NCI-H1436 treated with DMSO at 0.1 percent for 48 hours (cell line): Measurements from ENCODE around the gene BCL7A.

Experiments
- DNase-seq: peaks from one replicate; lab custom pipeline; 2025; lab: John Stamatoyannopoulos, UW

The BCL7A gene

DNA sequence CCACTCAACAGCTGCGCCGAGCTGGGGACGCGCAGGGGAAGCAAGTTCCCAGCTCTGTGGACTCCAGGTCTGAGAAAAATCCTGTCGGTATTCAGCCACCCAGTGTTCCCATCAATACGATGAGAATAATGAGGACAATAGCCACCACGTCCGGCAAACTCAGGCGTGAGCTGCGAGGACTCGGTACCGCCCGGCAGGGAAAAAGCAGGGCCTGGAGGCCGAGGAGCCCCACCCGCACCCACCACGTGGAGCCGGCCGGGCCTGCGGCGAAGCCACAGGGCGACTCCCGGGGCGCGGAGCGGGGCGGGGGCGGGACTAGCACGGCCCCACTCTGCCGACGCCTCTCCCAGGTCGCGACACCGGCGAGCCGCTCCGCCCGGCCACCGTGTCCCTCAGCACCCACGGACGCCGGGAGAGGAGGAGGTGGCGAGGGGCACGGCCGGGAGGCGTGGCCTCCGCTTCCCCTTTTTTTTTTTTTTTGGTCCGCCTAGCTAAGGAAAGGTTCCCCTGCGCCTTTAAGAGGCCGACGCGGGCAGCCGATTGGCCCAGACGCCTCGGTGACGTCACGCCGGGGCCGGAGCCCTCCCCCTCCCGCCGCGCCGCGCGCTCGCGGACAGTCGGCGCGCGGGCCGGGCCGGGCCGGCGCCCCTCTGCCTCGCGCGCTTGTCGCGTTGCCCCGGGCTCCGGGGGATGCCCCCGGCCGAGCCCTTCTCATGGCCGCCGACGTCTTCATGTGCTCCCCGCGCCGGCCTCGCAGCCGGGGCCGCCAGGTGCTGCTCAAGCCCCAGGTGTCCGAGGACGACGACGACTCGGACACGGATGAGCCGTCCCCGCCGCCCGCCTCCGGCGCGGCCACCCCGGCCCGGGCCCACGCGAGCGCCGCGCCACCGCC lies 56.7 kb downstream of the BCL7A start, which contains the start of gene MLXIP:
Gene MLXIP (plus strand): TSS at position 616 of the 892 bp plus-strand sequence. CDS start 98 bp downstream, at position 714.
- peak; percentile 69 for DNase-seq

DNA sequence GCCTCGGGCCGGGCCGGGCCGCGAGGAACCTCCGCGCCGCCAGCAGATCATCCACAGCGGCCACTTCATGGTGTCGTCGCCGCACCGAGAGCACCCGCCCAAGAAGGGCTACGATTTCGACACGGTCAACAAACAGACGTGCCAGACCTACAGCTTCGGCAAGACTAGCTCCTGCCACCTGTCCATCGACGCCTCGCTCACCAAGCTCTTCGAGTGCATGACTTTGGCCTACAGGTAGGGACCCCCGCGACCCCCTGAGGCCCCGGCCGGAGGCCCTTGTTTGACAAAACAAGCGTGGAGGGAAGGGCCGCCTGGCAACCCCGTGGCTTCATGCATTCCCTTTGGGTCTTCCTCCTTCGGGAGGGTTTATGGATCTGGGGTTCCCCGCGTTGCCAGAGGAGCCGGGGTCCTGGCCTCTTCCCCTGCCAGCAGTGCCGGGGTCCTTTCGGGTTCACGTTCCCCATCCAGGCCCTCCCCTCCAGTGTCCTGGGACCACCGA lies 57.4 kb downstream of the BCL7A start:
- DNase-seq, result no peak

DNA sequence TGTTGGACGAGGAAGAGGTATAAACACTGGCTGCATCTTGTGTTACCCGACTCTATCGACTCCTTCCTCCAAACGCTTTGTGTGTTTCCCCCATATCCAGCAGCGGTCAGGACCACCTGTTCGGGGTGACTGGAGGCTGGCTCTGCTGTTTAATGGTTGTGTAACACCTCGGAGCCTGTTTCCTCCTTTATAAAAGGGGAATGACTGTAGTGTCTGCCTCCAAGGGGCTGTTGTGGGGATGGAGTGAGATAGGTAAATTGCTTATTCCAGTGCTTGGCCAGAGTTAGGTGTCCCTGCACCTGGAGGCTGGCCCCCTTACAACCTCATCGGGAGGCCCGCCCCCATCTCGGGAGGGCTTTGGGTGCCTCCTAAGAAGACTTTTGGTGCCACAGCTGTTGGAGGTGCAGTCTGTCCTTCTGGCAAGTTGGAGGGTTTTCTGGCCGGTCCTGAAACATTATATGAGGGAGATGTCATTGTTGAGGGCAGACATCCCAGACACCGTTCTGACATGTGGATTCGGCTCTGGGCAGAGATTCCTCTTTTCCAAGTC lies 57.9 kb downstream of the BCL7A start:
- DNase-seq, result no peak

DNA sequence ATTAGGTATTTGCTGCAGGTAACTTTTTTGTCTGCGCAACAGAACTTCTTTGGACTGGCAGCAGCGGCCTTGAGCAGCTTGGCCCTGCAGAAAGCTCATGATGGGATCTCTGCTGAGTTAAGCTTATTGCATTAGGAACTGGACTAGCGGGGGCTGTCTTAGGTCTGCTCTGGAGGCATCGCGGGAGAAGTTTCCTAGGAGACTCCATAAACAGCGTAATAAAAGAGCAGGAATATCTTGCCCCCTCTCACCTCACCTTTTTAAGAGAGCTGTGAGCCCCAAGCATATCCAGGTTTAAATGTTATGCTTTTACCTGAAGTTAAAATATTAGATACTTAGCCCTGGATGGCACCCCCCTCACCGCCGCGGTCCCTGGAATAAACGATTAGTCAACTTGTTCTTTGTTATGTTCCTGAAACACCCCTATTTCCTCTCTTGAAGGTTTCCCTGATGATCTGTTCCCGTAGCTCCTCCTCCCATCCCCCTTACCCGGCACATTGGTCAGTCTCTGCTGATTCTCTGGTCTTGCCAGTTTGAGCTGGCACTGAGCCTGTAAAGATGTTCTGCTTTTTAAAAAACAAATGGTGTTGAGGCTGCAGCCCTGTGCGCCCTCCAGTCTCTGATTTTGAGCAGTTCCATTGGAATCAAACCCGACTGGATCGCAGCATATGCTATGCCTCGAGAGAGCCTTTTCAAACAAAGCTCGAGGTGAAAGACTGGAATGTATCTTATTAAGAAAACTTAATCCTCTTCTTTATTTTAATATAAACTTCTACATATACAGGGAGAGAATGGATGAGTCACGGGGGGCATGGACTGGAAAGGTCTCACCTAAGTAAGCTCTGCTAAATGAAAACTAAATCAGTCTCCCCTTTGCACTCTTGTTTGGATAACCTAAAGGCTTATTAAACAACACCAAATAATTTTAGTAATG lies 58.7 kb downstream of the BCL7A start:
- no peak for DNase-seq

DNA sequence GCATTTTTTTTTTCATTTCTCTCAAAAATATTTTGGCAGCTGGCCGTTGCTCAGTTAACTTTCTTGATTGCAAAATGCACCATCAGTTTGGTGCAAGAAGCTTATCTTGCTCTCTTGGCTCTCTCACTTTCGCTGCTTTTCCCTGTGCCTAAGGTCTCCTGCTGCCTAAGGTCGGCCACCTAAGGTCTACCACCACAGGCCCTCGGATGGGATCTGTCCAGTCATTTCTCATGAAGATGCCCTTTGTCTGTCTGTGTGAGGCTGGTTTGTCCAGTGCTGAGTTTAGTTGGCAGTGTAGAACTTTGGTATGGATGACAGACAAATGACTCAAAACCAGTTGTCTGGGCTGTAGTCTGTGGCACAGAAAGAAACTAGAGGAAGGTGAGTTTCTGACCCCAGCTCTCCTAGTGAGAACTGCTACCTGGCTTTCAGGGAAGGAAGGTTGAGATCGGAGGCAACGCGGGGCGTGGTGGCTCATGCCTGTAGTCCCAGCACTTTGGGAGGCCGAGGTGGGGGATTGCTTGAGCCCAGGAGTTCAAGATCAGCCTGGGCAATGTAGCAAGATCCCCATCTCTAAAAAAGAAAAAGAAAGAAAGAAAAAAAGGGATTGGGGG lies 59.5 kb downstream of the BCL7A start:
- DNase-seq, result no peak

DNA sequence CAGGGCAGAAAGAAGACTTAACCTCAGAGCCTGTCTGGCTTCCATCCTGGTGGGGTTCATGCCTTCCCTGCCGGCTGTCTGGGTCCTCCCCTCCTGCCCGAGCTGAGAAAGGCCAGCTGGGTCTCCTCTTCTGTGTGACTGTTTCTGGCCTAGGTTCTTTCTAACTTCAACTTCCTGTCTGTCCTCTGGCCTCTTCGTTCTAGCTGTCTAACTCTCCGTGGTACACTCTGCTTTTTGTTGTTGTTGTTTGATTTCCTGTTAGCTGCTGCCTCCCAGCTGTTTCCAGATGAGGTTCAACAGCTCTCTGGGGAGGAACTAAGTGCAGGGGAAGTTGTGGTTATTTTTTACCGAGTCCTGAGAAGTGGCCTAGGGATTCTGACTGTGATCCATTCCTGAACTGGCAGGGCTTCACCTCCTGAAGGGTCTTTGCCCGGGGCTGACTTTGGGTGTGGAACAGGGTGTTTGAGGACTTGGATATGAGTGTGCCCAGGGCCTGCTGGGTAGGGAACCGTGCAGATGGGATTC lies 60.1 kb downstream of the BCL7A start:
- DNase-seq, result no peak

DNA sequence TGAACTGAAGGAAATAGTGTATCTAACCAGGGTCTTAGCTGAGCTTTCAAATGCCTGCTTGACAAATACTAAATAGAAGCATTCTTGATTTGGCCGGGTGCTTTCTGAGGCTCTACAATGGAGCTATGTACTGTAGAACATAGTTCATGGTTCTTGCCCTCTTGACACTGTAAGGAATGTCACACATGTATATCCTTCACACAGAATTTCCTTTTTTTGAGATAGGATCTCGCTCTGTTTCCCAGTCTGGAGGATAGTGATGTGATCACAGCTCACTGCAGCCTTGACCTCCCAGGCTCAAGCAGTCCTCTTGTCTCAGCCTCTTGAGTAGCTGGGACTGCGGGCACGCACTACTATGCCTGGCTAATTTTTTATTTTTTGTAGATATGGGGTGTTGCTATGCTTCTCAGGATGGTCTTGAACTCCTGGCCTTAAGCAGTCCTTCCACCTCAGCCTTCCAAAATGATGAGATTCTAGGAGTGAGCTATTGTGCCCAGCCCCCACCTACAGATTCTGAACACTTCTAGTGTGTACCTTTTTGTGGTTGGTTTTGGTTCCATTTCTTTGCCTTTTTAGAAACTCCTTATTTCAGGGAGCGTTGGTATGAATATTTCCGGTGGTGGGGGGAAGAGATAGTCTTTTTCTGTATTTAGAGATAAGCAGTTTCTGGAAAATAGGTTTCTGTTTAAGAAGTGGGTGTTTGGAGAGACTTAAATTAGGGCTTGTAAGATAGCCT lies 61.1 kb downstream of the BCL7A start:
- no peak for DNase-seq

DNA sequence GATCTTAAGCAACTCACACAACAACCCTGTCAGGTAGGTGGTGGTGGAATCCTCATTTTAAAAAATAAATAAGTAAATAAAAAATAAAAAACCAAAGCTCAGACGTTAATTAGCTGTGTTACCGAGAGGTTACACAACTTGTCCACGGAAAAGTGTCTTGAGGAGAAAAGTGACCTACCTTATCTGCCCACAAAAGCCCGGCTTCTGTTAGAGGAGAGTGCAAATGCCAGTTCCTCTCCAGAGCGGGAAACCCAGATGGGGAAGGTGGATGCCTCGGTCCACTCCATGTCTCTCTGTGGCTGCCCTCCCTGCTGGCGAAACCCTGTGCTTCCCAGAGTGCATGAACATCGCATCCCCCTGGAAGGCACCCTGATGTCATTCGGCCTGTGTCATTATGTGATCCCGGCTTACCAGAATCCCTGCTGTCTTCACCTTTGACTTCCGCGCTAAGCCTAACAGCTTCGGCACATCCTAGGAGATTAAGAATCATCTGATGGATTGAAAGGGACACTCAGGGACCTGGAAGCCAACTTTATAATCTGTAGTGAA lies 63.2 kb downstream of the BCL7A start:
- no peak for DNase-seq

DNA sequence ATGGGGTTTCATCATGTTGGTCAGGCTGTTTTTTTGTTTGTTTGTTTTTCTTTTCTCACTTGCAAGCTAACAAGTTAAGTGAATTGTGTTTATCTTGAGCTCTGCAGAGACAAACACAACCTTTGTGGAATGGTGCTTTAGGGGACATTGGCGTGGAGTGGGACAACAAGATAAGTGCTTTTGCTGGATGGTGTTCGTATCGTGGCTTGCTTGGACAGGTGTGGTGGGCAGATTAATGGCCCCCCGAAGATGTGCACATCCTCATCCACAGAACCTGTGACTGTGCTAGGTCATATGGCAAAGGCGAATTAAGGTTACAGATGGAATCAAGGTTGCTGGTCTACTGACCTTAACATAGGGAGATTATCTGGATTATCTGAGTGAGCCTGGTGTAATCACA lies 63.9 kb downstream of the BCL7A start:
- DNase-seq, result no peak

DNA sequence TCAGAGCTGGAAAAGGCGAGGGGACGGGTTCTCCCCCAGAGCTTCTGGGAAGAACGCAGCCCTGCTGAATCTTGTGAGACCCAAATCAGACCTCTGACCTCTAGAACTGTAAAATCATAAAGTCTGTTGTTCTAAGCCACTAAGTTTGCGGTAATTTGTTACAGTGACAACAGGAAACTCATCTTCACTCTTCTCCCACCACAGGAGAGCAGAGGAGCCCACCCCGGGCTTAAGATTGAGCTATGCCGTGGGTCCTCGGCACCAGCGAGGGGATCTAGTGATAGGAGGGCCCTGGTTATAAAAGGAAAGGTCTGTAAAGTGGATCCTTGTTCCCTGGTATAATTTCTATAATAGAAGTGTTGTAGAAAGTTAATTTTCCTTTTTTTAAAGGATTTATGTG lies 64.4 kb downstream of the BCL7A start:
- DNase-seq, result no peak

DNA sequence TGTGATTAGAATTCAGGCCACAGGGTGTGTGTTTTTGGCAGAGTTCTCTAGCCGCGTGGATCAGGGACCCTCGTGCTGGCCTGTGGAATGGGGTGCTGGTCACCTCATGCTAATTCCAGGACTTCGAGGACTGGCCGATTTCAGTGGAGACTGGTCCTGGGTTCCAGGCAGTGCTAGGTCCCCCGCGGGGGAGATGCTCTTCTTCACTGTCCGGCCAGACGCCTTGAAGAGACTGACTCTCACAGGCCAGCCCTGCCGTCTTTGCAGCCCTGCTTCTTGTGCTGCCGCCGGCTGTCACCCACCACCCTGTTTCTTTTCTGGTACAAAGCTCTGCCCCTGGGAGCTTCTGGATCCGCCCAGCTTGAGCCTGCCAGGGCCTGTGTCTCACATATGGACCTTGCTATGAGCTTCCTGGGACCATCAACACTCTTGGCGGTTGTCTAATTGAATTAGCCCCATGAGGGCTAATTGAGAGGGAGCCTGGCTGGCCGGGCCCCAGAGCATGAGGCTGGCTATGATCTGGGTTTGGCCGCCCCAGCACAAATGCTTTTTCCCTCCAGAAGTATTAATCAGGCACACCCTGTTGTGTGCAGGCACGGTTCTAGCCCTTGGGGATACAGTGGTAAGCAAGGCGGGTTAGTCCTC lies 65.1 kb downstream of the BCL7A start:
- DNase-seq, result no peak

DNA sequence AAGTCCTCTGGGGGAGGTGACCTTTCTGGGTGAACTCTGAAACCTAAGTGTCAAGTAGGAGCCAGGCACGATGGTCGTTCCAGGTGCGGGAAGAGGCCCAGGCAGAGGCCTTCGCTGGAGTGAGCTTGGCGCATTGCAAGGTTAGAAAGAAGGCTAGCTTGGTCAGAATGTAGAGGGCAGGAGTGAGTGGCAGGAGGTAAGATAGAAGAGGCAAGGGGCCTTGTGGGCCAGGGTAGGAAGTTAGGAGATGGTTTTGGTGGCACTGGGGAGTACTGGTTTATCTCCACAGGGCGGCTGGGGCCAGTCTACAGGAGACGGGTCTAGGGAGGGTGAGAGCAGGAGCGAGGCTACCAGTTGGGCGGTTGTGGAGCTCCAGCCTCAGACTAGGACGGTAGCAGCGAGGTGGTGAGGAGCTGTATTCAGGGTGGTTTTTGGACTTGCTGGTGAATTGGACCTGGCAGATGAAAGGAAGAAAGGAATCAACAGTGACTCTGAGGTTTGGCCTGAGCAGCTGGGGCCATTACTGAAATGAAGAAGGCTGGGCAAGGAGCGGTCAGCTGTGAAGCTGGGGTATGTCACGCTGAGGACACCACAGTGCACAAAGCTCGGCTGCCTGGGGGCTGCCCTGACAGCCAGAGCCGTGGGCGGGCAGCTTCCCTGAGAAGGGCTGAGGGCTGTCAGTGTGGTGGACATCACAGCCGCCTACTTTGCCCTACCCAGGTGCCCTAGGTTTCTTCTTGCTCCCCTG lies 65.9 kb downstream of the BCL7A start:
- DNase-seq, result no peak

DNA sequence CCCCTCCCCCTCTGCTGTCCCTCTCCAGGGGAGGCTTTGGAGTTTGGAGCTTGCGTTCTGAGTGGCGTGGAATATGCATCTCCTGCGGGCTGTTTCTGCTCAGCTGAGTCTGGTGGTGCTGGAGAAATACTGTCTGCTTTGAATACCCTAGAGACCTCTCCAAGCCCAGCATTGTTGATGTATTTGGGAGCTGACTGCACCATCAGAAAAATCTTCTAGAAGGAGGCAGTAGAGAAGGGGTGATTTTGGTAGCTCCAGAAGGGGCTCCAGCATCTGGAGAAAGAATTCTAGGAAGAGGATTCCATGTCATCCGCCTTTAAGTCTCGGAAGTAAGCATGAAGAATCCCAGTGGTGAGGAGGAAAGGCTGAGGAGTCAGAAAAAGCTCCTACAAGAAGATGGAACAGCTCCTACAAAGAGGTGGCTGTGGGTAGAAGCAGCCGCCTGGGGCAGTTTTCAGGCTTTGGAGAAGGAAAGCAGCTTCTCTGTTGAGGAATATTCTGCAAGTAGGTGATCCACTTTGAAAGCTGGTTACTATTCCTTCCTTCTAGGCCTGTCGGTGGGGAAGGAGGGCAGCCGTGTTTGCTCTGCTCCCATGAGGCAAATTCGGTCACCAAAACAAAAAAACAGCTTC lies 66.6 kb downstream of the BCL7A start:
- DNase-seq, result no peak

DNA sequence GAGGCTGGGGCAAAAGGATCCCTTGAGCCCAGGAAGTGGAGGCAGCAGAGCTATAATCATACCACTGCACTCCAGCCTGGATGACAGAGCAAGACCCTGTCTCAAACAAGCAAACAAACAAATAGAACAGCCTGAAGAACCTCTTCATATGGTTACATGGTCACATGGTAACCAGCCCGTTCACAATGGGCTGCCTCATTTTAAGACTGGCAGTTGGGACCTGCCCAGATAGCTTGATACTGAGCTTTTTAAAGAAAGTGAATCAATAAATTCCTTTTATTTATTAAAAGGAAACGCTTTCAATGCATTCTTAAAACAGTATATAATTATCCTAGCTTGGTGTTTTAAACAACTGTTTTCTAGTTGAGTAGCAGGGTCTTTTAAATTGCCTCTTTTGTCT lies 67.4 kb downstream of the BCL7A start:
- DNase-seq, result no peak

DNA sequence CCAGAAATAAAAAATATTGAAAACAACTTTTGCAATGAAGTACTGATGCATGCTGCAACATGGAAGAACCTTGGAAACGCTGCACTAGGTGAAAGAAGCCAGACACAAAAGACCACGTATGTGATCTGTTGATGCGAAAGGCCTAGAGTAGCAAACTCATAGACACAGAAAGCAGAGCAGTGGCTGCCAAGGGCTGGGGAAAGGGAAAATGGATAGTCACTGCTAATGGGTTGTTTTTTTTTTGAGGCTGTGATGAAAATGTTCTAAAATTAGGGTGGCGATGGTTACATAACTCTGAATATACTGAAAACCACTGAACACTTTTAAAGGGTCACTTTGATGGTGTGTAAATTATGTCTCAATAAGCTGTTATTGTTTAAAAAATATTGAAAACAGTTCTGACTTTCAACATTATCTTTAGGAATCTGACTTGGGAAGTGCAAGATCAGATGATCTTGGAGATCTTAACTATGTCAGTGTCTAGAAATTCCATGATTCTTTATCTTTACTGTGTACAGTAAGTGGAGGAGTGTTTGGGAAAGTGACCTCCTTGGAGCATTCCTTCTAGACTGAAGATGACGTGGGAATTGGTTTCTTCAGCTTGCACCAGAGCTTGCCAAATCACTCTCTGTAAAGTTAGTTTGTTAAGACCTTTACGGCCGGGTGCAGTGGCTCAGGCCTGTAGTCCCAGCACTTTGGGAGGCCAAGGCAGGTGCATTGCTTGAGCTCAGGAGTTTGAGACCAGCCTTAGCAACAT lies 69.3 kb downstream of the BCL7A start:
- DNase-seq, result no peak

DNA sequence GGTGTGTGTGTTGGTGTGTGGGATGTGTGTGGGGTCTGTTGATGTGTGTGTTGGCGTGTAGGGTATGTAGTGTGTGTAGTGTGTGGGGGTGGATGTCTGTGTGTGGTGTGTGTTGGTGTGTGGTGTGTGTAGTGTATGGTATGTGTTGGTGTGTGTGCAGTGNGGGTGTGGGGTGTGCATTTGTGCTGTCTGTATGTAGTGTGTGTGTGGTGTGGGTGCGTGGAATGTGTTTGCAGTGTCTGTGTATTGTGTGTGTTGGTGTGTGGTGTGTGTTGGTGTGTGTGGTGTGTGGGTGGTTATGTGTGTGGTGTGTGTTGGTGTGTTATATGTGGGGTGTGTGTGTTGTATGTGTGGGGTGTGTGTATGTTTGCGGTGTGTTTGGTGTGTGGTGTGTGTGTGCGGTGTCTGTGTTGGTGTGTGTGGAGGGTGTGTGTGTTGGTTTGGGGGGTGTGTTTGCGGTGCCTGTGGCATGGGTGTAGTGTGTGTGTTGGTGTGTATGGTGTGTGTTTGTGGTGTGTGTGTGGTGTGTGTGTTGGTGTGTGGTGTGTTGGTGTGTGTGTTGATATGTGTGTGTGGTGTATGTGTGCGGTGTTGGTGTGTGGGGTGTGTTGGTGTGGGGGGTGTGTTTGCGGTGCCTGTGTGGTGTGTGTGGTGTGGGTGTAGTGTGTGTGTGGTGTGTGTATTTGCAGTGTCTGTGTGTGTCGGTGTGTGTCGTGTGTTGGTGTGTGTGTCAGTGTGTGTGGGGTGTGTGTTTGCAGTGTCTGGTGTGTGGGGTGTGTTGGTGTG lies 71.6 kb downstream of the BCL7A start:
- no peak for DNase-seq

DNA sequence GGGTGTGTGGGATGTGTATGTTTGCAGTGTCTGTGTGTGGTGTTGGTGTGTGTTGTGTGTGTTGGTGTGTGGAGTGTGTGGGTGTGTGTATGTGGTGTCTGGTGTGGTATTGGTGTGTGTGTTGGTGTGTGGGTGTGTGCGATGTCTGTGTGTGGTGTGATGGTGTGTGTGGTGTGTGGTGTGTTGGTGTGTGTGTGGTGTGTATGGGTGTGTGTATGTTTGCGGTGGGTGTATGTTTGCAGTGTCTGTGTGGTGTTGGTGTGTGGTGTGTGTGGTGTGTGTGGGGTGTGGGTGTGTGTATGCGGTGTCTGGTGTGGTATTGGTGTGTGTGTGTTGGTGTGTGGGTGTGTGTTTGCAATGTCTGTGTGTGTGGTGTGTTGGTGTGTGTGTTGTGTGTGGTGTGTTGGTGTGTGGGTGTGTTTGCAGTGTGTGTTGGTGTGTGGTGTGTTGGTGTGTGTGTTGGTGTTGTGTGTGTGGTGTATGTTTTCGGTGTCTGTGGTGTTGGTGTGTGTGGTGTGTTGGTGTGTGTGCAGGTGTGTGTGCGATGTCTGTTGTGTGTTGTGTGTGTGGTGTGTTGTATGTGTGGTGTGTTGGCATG lies 72.6 kb downstream of the BCL7A start:
- no peak for DNase-seq
